HepG2 (cell line): Measurements from ENCODE around the gene HDGF. TPM values are rescaled to one million over a fixed set of nuclear protein-coding genes. Genes with fewer than 3 reads are reported as not detected.

ENCODE experiments used
- ARNTL ChIP-seq: sonication (generic); formaldehyde crosslinking; IDR thresholded peaks from 2 replicates; pipeline ENCODE4 v1.4.0; 2020; ENCODE audit warnings: mild to moderate bottlenecking, missing genetic modification reagents
- BCL6 ChIP-seq: IDR thresholded peaks from 2 replicates; pipeline ENCODE4 v1.6.1; 2016; ENCODE audit warnings: missing genetic modification reagents, missing compliant biosample characterization
- HMG20B ChIP-seq: conservative IDR thresholded peaks from 2 replicates; pipeline ENCODE4 v1.6.1; 2016; ENCODE audit warnings: missing genetic modification reagents, missing compliant biosample characterization
- HNF4G ChIP-seq, 2 experiments: sonication (generic) in 1 of 2; formaldehyde crosslinking in 1 of 2; IDR thresholded peaks; 2 replicates each; pipeline versions ENCODE4 v1.4.0 to v1.6.1; 2011 to 2020; ENCODE audit warnings: borderline replicate concordance in 2 of 2, low read depth in 2 of 2, mild to moderate bottlenecking in 2 of 2, low read length in 1 of 2, missing genetic modification reagents in 1 of 2, moderate library complexity in 1 of 2
- HOXA5 ChIP-seq: sonication (generic); formaldehyde crosslinking; IDR thresholded peaks from 2 replicates; pipeline ENCODE4 v1.4.0; 2020; ENCODE audit warnings: missing genetic modification reagents
- IRF2 ChIP-seq: IDR thresholded peaks from 2 replicates; pipeline ENCODE4 v1.6.1; 2018; ENCODE audit warnings: missing genetic modification reagents, missing compliant biosample characterization
- NBN ChIP-seq: fragments of 450-650 bp; conservative IDR thresholded peaks from 2 replicates; pipeline ENCODE4 v1.6.1; 2017
- NFYC ChIP-seq: IDR thresholded peaks from 2 replicates; pipeline ENCODE4 v1.6.1; 2016; ENCODE audit warnings: missing genetic modification reagents, missing compliant biosample characterization
- RNF2 ChIP-seq: fragments of 450-650 bp; conservative IDR thresholded peaks from 2 replicates; pipeline ENCODE4 v1.6.1; 2016; ENCODE audit warnings: low read depth
- TSC22D2 ChIP-seq: sonication (generic); formaldehyde crosslinking; IDR thresholded peaks from 2 replicates; pipeline ENCODE4 v1.5.1; 2020; ENCODE audit warnings: missing genetic modification reagents, mild to moderate bottlenecking, borderline replicate concordance
- ZNF547 ChIP-seq: sonication (generic); formaldehyde crosslinking; IDR thresholded peaks from 2 replicates; pipeline ENCODE4 v1.5.1; 2020; ENCODE audit warnings: mild to moderate bottlenecking, missing genetic modification reagents
- ZNF598 ChIP-seq: sonication (generic); formaldehyde crosslinking; IDR thresholded peaks from 2 replicates; pipeline ENCODE4 v1.5.1; 2020; ENCODE audit warnings: mild to moderate bottlenecking, missing genetic modification reagents, borderline replicate concordance
- ZNF816 ChIP-seq: sonication (generic); formaldehyde crosslinking; IDR thresholded peaks from 2 replicates; pipeline ENCODE4 v1.8.0; 2022; ENCODE audit warnings: missing genetic modification reagents, mild to moderate bottlenecking, borderline replicate concordance
- polyA plus RNA-seq, 8 experiments: library from polyadenylated mRNA; depleted of rRNA in 3 of 8; stranded (reverse) in 7 of 8; unstranded in 1 of 8; fragments of >200 nt; fragmentation: Illumina TruSeq in 4 of 8; extraction: Trizol in 4 of 8; gene quantifications; 2 replicates each; pipeline versions ENCODE4 v1.2.1 to v1.2.3, GENCODE V29; 2011 to 2016; ENCODE audit warnings: low read depth in 4 of 8, missing spikeins in 1 of 8, mixed read lengths in 1 of 8; ENCODE audit not compliant: insufficient read depth in 1 of 8
- total RNA-seq, 5 experiments: library from RNA; depleted of rRNA; stranded (reverse); fragments of >200 nt; fragmentation: Illumina TruSeq; extraction: Trizol; gene quantifications; 2 replicates each; pipeline ENCODE4 v1.2.3, GENCODE V29; 2016; ENCODE audit warnings: low read depth in 1 of 5
- TF ChIP-seq, protein P1 (sequence below): sonication (generic); formaldehyde crosslinking; IDR thresholded peaks from 2 replicates; pipeline ENCODE4 v1.5.1; 2020; ENCODE audit warnings: mild to moderate bottlenecking, missing genetic modification reagents, borderline replicate concordance
- TF ChIP-seq, protein P2 (sequence below): sonication (generic); formaldehyde crosslinking; IDR thresholded peaks from 2 replicates; pipeline ENCODE4 v1.8.1; 2023; ENCODE audit warnings: mild to moderate bottlenecking, missing genetic modification reagents
- TF ChIP-seq, protein P3 (sequence below): sonication (generic); formaldehyde crosslinking; IDR thresholded peaks from 2 replicates; pipeline ENCODE4 v1.5.1; 2020; ENCODE audit warnings: missing genetic modification reagents, mild to moderate bottlenecking, borderline replicate concordance
- TF ChIP-seq, protein P4 (sequence below): sonication (generic); formaldehyde crosslinking; IDR thresholded peaks from 2 replicates; pipeline ENCODE4 v1.4.0; 2020; ENCODE audit warnings: missing genetic modification reagents
- TF ChIP-seq, protein P5 (sequence below): sonication (generic); formaldehyde crosslinking; IDR thresholded peaks from 2 replicates; pipeline ENCODE4 v1.9.0; 2021; ENCODE audit warnings: missing genetic modification reagents, borderline replicate concordance

Gene HDGF
- total and polyA plus RNA-seq, 2 of the 13 experiments (the other 11 are each of a cell fraction or from before 2014, with no cell fraction given): 156 to 196 TPM

DNA sequence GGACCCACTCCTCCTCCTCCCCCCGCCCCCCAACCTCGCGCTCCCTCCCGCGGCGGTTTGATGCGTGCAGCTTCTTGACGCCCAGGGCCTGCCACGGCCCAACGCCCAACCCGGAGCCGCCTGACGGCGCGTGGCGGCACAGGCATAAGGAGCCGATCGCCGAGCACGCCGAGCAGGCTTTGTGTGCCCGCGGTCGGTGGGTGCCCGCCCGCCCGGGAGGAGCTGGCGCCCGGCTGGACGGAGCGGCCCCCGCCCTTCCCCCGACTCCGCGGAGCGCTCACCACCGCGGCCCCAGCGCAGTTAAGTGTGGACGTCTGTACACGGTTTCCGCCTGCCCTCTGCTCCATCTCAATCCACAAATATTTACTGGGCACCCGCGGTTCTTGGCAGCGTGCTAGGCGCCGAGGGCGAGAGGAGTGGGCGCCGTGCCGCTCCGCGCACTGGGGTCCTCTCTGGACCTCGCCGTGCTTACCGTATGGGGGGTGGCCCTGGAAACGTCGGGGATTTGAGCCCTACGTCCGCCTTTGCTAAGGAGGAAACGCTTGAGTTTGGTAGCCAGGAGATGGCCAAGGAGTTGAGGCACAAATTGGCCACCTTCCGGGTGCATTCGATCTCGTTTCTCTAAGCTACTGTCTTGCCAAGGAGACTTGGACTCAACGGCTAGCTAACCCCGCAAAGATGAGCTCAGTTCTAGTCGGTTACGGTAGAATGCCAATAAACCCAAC lies 444 bp upstream of the HDGF start (continued):
- TF ChIP-seq, protein P1, sequence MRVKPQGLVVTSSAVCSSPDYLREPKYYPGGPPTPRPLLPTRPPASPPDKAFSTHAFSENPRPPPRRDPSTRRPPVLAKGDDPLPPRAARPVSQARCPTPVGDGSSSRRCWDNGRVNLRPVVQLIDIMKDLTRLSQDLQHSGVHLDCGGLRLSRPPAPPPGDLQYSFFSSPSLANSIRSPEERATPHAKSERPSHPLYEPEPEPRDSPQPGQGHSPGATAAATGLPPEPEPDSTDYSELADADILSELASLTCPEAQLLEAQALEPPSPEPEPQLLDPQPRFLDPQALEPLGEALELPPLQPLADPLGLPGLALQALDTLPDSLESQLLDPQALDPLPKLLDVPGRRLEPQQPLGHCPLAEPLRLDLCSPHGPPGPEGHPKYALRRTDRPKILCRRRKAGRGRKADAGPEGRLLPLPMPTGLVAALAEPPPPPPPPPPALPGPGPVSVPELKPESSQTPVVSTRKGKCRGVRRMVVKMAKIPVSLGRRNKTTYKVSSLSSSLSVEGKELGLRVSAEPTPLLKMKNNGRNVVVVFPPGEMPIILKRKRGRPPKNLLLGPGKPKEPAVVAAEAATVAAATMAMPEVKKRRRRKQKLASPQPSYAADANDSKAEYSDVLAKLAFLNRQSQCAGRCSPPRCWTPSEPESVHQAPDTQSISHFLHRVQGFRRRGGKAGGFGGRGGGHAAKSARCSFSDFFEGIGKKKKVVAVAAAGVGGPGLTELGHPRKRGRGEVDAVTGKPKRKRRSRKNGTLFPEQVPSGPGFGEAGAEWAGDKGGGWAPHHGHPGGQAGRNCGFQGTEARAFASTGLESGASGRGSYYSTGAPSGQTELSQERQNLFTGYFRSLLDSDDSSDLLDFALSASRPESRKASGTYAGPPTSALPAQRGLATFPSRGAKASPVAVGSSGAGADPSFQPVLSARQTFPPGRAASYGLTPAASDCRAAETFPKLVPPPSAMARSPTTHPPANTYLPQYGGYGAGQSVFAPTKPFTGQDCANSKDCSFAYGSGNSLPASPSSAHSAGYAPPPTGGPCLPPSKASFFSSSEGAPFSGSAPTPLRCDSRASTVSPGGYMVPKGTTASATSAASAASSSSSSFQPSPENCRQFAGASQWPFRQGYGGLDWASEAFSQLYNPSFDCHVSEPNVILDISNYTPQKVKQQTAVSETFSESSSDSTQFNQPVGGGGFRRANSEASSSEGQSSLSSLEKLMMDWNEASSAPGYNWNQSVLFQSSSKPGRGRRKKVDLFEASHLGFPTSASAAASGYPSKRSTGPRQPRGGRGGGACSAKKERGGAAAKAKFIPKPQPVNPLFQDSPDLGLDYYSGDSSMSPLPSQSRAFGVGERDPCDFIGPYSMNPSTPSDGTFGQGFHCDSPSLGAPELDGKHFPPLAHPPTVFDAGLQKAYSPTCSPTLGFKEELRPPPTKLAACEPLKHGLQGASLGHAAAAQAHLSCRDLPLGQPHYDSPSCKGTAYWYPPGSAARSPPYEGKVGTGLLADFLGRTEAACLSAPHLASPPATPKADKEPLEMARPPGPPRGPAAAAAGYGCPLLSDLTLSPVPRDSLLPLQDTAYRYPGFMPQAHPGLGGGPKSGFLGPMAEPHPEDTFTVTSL (CRISPR knock-in tag): no peak
- TF ChIP-seq NFYC (CRISPR knock-in tag) (peak; percentile 87), HOXA5 (CRISPR knock-in tag) (peak; percentile 25; the same call in 1 of the 2 replicates), ZNF816 (peak; percentile 36; the same call in 1 of the 2 replicates), BCL6 (peak; percentile 37; the same call in 1 of the 2 replicates), HMG20B (CRISPR knock-in tag) (no peak), ARNTL (CRISPR knock-in tag) (peak; percentile 70), NBN (no peak), ZNF598 (no peak), RNF2 (no peak), HNF4G (IDR thresholded peaks at IDR 0.05; ENCODE audit: borderline replicate concordance, low read depth, low read length) (no peak), HNF4G (CRISPR knock-in tag; IDR thresholded peaks at IDR 0.05; ENCODE audit: borderline replicate concordance, low read depth) (peak; percentile 66), TSC22D2 (CRISPR knock-in tag) (no peak; the same call in 1 of the 2 replicates), IRF2 (CRISPR knock-in tag) (peak; percentile 88), ZNF547 (peak; percentile 42; the same call in 1 of the 2 replicates)
- TF ChIP-seq, protein P2, sequence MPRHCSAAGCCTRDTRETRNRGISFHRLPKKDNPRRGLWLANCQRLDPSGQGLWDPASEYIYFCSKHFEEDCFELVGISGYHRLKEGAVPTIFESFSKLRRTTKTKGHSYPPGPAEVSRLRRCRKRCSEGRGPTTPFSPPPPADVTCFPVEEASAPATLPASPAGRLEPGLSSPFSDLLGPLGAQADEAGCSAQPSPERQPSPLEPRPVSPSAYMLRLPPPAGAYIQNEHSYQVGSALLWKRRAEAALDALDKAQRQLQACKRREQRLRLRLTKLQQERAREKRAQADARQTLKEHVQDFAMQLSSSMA (CRISPR knock-in tag): peak; percentile 88; the same call in 1 of the 2 replicates
- TF ChIP-seq, protein P3, sequence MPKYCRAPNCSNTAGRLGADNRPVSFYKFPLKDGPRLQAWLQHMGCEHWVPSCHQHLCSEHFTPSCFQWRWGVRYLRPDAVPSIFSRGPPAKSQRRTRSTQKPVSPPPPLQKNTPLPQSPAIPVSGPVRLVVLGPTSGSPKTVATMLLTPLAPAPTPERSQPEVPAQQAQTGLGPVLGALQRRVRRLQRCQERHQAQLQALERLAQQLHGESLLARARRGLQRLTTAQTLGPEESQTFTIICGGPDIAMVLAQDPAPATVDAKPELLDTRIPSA (CRISPR knock-in tag): no peak
- TF ChIP-seq, protein P4, sequence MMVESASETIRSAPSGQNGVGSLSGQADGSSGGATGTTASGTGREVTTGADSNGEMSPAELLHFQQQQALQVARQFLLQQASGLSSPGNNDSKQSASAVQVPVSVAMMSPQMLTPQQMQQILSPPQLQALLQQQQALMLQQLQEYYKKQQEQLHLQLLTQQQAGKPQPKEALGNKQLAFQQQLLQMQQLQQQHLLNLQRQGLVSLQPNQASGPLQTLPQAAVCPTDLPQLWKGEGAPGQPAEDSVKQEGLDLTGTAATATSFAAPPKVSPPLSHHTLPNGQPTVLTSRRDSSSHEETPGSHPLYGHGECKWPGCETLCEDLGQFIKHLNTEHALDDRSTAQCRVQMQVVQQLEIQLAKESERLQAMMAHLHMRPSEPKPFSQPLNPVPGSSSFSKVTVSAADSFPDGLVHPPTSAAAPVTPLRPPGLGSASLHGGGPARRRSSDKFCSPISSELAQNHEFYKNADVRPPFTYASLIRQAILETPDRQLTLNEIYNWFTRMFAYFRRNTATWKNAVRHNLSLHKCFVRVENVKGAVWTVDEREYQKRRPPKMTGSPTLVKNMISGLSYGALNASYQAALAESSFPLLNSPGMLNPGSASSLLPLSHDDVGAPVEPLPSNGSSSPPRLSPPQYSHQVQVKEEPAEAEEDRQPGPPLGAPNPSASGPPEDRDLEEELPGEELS (CRISPR knock-in tag): peak; percentile 61; the same call in 1 of the 2 replicates
- TF ChIP-seq, protein P5, sequence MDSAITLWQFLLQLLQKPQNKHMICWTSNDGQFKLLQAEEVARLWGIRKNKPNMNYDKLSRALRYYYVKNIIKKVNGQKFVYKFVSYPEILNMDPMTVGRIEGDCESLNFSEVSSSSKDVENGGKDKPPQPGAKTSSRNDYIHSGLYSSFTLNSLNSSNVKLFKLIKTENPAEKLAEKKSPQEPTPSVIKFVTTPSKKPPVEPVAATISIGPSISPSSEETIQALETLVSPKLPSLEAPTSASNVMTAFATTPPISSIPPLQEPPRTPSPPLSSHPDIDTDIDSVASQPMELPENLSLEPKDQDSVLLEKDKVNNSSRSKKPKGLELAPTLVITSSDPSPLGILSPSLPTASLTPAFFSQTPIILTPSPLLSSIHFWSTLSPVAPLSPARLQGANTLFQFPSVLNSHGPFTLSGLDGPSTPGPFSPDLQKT (CRISPR knock-in tag): 0 out of 2 replicates have a peak, but pooled peaks have one; percentile 45
